Right renal cortex interstitium (tissue), 3 donors: ENCODE results near the gene SEMA5A. TPM values are rescaled to one million over a fixed set of nuclear protein-coding genes. Genes with fewer than 3 reads are reported as not detected.
"Not testable (repeated sequence)": the region's sequence is repeated elsewhere in the genome, so short reads cannot be mapped to it uniquely, and the experiment has no call there.

Experiments
- DNase-seq, 3 donors: peaks; one replicate each; pipeline ENCODE4 v3.0.0-alpha.2; 2013; ENCODE audit warnings: low read depth in 3 of 3, low spot score in 2 of 3
- polyA plus RNA-seq, 3 donors: library from polyadenylated mRNA; unstranded; fragments of 120-200 nt; gene quantifications; one replicate each; pipeline ENCODE4 v1.2.1, GENCODE V29; 2013; ENCODE audit not compliant: insufficient read length in 3 of 3

Gene SEMA5A
- polyA plus RNA-seq, 3 donors, result 40.3 to 44.9 (median 40.9) TPM

- DNase-seq, result no peak
These were observed 143.9 kb downstream of the SEMA5A start for GRCh38 chr5:9401786-9402472.

- not testable (repeated sequence) for DNase-seq
These were observed 146.1 kb downstream of the SEMA5A start for GRCh38 chr5:9399783-9400182.

- DNase-seq, result no peak
These were observed 146.8 kb downstream of the SEMA5A start for GRCh38 chr5:9399094-9399493.

- DNase-seq, result no peak
These were observed 147.6 kb downstream of the SEMA5A start for GRCh38 chr5:9398227-9398626.

DNA sequence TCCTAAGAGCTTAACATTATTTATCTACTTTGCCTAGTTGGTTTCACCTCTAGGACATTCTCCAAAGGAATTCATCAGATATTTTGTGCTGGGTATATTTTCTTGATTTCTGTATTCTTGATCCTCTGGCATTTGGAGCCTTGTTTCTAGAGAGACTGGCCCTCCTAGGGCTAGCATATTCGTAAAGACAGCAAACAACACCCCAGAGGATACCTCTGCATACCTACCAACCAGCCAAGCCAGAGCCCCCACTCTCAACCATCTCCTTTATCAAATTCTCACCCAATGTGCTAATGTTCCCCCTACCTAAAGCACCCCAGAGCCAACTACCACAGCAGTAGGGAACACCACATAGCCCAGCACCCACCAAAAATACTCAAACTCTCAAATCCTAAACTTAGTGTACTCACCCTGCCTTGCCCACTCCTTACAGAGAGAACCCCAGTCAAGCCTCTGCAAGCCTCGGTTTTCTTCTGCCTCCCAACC is 149.5 kb downstream of the SEMA5A start:
- DNase-seq, result no peak

GRCh38 chr5:9395706-9396105 is 150.2 kb downstream of the SEMA5A start:
- no peak for DNase-seq

DNA sequence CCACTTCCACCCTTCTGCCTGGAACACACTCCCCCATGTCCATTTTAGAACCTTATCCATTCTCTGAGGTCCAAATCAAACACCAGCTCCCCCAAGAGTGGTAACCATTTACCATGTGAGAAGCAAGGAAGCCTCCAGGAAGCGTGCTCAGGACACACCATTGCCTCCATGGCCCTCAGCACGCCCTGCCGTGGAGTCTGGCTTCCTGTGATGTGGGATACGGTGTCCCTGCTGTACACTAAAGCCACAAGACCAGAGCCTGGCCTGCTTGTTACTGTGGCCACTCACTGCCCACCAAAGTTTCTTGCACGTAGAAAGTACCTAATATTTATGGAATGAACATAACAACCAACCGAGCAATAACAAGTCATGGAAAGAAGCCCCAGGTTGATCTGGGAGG is 151.7 kb downstream of the SEMA5A start:
- no peak for DNase-seq

- no peak for DNase-seq
These were observed 153.2 kb downstream of the SEMA5A start for GRCh38 chr5:9392625-9393024.

DNA sequence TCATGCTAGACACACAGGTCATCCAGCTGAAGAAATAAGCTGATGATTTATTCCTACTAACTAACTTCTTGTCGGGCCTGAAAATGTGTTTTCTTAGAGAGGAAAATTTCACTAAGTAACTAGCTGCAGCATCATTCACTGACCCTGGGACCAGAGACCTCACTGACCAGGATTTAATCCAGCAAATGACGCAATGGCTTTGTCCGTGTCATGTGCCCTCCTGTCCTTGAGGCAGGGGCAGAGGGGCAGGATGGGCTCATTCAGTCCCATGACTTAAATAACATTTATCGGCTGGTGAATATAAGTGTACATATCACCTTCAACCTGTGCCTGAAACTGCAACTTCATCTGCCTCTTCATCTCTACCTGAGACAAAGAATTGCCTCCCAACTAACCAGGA is 154.8 kb downstream of the SEMA5A start:
- no peak for DNase-seq

DNA sequence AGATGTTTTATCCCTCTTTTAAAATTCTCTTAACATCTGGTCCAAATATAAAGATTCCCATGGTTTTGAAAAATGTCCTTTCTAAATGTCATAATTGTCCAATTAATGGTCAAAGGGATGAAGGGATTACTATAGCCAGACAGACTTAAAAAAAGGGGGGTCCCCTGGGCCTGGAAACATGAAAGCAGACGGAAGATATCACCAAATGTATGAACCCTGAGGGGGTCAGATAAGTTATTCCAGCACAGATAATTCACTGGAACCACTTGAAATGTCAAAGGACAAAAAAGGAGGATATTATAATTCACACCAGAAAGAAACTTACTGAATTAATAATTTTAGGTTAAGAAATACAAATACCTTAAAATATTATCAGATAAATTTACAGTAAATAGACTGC is 155.8 kb downstream of the SEMA5A start:
- no peak for DNase-seq

- DNase-seq, result no peak
These were observed 156.8 kb downstream of the SEMA5A start for GRCh38 chr5:9388941-9389674.

GRCh38 chr5:9387879-9388278 is 158.0 kb downstream of the SEMA5A start:
- no peak for DNase-seq

- DNase-seq, result no peak
These were observed 158.9 kb downstream of the SEMA5A start for GRCh38 chr5:9386945-9387344.

DNA sequence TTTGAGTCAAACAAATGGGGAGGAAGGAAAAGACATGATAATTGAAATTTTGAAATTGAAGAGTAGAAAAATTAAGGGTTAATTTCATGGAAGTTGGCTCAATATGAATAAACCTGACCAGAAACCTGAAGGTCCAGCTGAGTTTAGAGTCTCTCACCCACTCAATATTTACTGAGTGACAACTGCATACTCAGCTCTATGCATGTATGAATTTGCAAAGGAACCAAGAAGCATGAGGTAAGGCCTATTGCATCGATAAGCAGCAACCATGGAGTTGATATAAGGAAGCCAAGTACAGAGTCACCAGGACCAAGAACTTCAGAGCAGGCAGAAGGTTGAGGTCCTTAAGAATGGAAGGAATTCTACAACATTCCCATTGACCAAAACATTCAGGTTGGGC is 163.4 kb downstream of the SEMA5A start:
- no peak for DNase-seq

DNA sequence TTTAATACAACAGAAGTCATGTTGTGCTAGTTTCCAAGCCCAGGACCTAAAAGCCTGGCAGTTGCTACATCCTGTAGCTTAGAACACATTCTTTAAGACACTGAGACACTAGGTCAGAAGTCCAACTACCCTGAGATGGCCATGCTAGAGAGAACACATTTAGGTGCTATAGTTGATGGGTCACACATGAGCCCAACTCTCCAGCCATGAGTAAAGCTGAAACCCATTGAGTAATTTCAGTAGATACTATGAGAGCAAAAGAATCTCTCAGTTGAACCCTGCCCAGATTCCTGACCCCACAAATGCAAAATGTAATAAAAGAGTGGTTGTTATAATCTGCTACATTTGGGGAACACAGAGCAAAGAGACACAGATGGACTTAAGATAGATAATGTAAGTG is 164.4 kb downstream of the SEMA5A start:
- DNase-seq, result no peak

DNA sequence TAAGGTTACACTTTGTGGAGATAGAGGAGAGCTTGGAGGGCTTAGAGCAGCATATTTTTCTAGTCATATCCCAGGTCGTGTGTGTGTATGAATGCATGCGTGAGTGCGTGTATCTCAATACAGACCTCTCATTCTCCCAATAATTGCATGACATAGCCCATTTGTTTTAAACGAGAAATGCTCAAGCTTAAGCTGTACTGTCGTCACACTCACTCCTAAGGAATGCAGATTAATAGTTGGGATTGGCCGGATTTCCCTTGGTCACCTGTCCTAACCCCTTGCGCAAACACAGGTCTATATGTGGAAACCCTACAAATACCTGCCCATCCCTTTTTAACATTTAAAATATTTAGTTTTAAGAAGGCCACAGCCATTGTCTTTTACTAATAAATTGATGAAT is 165.8 kb downstream of the SEMA5A start:
- no peak for DNase-seq

DNA sequence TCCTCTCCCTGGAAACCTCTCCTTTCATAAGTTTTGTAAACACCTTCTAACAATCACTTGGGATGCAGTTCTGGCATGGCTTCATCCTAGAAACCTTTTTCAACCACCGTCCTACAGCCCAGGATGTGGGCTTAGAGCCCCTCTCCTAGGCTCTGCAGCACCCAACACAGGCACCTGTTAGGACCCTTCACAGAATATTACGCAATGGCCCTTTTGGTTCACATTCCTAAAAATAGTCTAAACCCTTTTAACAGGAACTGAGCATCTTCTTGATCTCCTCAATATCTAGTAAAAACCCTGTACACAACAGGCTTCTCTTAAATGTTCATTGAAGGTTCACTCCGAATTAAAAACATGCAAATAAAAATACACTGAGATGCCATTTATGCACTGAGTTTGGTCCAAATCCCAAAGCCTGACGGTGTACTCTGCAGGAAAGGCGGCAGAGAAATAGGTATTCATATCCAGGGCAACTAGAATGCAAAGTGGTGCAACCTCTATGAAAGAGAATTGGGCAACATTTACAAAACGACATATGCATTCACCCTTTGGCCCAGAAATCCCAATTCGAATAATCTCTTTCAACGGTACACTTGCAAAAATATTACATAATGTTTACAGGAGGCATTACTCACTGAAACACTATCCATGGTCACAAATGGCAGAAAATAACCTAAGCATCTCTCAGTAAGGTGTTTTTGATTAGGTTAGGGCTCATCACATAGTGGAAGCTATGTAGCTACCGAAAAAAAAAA is 169.3 kb downstream of the SEMA5A start:
- no peak for DNase-seq

GRCh38 chr5:9375756-9376155 is 170.1 kb downstream of the SEMA5A start:
- no peak for DNase-seq

- DNase-seq, result no peak
These were observed 171.8 kb downstream of the SEMA5A start for GRCh38 chr5:9374025-9374424.

DNA sequence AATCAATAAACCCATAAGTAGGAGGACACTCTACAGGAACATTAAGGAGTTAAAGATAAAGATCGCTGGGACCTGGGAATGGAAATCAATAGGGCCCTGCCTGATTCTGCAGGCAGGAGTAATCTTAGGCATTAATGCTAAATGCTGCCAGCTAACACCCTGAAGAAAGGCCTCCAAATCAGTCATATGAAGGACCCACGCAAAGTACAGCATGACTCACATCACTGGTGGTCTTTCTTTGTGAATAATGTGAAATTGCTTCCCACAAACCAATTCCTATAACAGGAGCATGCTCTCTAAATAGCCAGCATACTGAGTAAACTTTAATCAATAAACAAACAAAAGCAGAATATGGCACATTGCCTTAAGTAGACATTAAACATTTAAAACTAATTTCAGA is 172.3 kb downstream of the SEMA5A start:
- DNase-seq, result no peak

DNA sequence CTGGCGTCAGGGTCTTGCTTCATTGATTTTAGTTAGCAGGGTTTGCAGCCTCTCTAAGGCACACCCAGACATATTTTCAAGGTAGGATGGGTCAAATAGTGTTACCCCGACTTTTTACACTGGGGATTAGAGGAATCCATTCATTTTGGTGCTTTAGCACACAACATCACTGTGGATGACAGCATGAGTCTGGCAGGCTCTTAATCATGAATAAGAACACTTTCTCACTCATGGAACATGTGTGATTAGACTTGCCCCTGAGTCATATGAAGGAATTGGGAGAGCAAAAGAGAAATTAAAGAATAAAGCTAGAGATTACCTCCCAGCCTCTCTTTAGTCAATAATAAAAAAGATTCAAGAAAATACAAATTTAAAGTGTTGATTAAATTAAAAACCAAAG is 175.6 kb downstream of the SEMA5A start:
- no peak for DNase-seq

DNA sequence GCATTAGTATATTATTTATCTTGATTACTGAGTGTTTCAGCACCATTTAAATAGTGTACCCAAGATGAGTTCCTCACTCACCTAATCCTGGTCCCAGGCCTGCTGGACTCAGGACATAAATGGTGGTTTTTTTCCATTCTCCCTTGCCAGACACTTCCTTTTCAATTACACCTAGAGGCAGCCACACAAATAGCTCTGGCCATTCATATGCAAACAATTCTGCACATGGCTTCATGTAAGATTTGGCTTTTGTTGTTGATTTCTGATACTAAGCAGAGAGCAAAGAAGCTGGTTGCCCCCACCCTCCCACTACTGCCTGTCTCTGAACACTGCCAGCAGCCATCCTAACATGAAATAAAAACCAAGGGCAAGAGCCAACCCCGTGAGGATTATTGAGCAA is 180.4 kb downstream of the SEMA5A start:
- no peak for DNase-seq
